GM12875 (cell line): ENCODE data around the gene YIPF6.
A peak's percentile ranks its signal among the peaks of the same experiment; 100 is the strongest.
"Not testable (repeated sequence)": the region's sequence is repeated elsewhere in the genome, so short reads cannot be mapped to it uniquely, and the experiment has no call there.

Experiments used
- H3K4me3 ChIP-seq: one replicate; pipeline ENCODE4 v1.5.1; 2011; ENCODE audit warnings: low read depth, low read length, control low read depth
- TF ChIP-seq, protein P1 (sequence below): IDR thresholded peaks from 2 replicates; pipeline ENCODE4 v1.5.1; 2011; ENCODE audit warnings: low read depth, mild to moderate bottlenecking, control low read depth, inconsistent platforms, low read length, moderate library complexity, borderline replicate concordance; ENCODE audit not compliant: insufficient read depth

The YIPF6 gene

DNA sequence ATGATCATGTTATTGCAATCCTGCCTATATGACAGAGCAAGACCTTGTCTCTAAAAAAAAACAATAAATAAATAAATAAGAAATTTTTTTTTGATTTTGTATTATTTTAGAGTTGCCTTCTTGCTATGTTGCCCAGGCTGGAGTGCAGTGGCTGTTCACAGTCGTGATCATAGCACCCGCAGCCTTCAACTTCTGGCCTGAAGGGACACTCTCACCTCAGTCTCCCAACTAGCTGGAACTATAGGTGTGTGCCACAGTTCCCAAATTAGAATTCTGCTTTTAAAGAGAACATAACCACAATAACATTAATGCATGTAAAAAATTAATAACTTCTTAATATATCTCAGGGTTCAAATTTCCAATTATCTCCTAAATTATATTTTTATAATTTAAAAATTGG is 7.8 kb downstream of the YIPF6 start:
- TF ChIP-seq, protein P1, sequence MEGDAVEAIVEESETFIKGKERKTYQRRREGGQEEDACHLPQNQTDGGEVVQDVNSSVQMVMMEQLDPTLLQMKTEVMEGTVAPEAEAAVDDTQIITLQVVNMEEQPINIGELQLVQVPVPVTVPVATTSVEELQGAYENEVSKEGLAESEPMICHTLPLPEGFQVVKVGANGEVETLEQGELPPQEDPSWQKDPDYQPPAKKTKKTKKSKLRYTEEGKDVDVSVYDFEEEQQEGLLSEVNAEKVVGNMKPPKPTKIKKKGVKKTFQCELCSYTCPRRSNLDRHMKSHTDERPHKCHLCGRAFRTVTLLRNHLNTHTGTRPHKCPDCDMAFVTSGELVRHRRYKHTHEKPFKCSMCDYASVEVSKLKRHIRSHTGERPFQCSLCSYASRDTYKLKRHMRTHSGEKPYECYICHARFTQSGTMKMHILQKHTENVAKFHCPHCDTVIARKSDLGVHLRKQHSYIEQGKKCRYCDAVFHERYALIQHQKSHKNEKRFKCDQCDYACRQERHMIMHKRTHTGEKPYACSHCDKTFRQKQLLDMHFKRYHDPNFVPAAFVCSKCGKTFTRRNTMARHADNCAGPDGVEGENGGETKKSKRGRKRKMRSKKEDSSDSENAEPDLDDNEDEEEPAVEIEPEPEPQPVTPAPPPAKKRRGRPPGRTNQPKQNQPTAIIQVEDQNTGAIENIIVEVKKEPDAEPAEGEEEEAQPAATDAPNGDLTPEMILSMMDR, result no peak

DNA sequence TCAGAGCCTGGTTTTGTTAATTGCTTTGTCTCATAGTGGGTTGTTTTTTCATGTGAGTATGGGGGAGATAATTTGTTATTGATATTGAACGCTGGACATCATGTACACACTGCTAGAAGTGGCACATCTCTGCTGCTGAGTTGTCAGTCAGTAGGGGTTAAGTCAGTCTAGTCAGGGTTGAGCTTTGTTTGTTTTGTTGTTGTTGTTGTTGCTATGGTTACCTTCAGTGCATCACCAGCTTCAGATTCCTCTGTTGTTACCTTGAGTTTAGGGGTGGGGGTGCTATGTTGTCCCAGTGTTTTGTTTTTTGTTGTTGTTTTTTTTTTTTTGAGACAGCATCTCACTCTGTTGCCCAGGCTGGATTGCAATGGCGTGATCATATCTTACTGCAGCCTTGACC is 9.9 kb downstream of the YIPF6 start:
- no peak overlapping the region for H3K4me3 ChIP-seq
- TF ChIP-seq, protein P1, result no peak

More for the DNA sequence above, 7.8 kb downstream of the YIPF6 start:
- H3K4me3 ChIP-seq, result no peak overlapping the region

DNA sequence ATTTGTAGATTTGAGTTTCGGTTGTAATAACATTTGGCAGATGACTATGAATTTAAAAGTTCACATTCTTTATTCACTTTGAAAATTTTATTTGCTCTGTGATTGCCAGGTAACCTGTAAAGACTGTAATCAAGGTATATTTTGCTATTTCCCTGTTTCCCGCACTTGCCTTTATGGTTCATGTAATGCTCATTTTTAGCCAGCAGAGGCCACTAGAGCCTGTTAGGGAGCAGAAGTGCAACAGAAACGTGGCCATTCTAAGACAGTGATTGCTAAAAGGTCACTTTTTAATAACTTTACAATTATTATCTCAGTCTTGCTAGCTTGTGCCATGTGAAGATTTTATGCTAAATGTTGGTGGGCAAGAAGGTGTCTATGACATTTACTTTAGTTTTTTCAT is 12.4 kb downstream of the YIPF6 start:
- TF ChIP-seq, protein P1, result peak; percentile 71
- H3K4me3 ChIP-seq, result no peak overlapping the region

DNA sequence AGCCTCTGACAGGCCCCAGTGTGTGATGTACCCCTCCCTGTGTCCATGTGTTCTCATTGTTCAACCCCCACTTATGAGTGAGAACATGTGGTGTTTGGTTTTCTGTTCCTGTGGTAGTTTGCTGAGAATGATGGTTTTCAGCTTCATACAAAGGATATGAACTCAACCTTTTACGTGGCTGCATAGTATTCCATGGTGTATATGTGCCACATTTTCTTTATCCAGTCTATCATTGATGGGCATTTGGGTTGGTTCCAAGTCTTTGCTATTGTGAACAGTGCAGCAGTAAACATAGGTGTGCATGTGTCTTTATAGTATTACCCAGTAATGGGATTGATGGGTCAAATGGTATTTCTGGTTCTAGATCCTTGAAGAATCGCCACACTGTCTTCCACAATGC is 25.8 kb downstream of the YIPF6 start:
- H3K4me3 ChIP-seq, result not testable (repeated sequence)

DNA sequence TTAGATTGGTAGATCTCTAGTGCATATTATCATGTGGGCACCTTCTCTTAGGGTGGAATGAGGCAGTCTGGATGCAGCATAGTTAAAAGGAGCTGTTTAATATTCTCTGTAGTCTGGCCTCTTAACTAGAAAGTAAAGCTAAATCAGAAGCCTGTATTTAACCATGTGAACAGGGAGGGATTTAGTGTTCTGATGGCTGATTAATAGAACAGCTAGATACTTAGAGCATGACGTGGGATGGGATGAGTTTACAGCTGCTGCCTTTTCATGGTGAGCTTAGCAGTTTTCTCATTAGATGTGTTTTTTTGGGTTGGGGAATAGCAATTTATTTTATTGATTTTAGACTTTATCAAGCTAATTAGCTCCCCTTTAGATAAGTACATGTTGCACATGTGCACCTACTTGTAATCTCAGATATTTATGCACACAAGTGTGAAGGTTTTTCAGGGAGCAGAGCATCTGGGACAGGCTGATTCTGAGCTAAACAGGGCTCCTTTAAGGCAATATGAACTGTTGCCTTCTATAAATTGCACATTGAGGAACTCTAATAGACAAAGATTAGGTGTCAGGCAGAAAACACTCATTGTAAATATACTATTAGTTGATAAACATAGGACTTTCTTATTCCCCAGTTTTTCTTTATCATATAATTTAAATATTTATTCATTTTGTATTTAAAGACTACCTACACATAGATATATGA is 34.1 kb downstream of the YIPF6 start:
- no peak overlapping the region for H3K4me3 ChIP-seq
- TF ChIP-seq, protein P1, result no peak

DNA sequence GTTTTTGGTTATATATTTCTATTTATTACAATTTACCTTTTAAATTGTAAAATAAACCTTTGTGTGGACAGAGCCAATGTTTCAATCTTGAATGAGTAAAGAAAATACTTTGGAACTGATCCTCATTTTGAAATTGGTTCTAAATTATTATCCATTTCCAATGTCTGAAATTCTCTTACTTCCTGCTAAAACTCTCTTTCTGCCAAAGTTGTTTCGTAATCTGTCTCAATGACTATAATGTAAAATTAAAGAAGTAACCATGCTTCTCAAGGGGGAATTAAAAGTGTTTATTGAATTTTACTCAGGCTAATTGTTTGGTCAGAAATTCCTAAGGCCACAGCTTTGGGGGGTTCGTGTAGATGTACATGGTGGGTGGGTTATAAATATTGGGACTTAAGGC is 34.8 kb downstream of the YIPF6 start:
- H3K4me3 ChIP-seq, result no peak overlapping the region
- TF ChIP-seq, protein P1, result no peak

DNA sequence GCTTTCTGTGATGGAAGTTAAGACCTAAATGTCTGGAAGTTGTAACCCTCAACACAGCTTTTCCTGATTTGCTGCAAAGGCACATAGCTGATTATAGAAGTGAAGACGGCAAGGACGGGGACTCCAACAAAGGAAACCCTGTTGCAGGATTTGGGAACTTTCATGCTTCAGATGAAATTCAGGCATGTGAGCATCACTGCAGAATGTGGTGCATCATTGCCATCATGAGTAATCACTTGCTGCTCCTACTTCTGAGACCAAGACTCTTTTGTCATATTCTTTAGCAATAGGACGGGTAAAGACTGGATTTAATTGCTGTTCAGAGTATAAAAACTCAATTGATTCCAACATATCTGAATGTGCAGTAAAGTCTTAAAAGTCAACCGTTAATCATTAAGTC is 35.8 kb downstream of the YIPF6 start:
- TF ChIP-seq, protein P1, result no peak
- H3K4me3 ChIP-seq, result no peak overlapping the region
